Measurements from ENCODE around the gene RAET1G.
A peak's percentile ranks its signal among the peaks of the same experiment; 100 is the strongest.
"Not testable (repeated sequence)": the region's sequence is repeated elsewhere in the genome, so short reads cannot be mapped to it uniquely, and the experiment has no call there.

RAET1G gene

DNA sequence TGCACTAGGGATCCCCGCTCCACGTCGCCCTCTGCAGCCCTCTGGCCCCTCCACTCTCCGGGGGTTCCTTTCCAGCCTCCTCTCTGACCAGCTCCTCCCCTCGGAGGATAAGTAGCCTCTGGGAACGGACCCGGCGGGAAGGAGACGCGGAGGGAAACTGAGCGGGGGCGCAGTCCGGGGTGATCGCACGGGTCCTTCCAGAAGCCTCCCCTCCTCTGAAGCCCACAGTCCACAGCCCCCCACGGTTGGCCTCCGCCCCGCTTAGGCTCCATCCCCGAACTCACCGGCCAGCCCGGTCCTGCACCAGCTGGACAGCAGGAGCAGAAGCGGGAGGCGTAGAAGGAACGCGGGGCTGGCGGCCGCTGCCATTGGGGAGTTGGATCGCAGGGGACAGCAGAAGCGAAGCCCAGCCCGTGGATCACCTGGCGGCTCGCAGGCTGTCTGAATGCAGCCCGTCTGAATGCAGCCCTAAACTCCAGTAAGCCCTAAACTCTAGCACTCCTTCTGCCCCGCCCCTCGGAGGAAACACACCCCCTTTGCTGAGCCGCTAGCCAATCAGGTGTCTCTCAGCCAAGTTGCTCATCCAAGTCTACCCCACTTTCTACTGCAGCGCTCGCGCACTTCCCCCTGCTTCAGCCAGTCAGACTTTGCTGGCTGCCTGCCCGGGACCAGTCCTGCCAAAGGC is at the start of gene RAET1G:
RAET1G (minus strand) TSS at position 480 of the 685 bp plus-strand sequence; CDS start at position 369, 111 bp downstream.
- DNase-seq: peak; percentile 92

- no peak for DNase-seq
Observed at GRCh38 chr6:149969635-149970034, 46.7 kb upstream of the RAET1G start.

- DNase-seq: not testable (repeated sequence)
Observed at GRCh38 chr6:149968909-149969308, 46.0 kb upstream of the RAET1G start.

- DNase-seq: not testable (repeated sequence)
Observed at GRCh38 chr6:149967999-149968398, 45.1 kb upstream of the RAET1G start.

GRCh38 chr6:149967591-149967990 is 44.7 kb upstream of the RAET1G start:
- DNase-seq: no peak

DNA sequence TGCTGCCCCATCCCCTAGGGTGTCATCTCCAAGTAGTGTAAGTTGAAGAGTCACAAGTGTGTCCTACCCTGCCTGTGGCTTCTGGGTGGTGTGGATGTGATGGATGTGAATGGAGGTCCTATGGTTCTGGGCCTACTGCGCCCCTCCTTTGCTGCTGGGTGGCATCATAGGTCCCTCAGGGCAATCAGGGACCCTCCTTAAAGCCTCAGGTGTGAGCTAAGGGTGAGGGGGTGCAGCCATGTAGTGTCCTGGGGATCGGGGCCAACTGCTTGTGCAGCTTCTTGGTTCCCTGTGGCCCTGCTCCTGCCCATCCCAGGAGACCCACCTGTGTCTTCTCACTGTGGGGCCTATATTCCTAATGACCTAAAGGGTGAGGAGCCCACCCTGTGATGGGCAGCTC is 43.4 kb upstream of the RAET1G start:
- not testable (repeated sequence) for DNase-seq

GRCh38 chr6:149965194-149966020 is 42.5 kb upstream of the RAET1G start:
- DNase-seq: no peak

- DNase-seq: no peak
Observed at GRCh38 chr6:149964308-149965193, 41.6 kb upstream of the RAET1G start.

DNA sequence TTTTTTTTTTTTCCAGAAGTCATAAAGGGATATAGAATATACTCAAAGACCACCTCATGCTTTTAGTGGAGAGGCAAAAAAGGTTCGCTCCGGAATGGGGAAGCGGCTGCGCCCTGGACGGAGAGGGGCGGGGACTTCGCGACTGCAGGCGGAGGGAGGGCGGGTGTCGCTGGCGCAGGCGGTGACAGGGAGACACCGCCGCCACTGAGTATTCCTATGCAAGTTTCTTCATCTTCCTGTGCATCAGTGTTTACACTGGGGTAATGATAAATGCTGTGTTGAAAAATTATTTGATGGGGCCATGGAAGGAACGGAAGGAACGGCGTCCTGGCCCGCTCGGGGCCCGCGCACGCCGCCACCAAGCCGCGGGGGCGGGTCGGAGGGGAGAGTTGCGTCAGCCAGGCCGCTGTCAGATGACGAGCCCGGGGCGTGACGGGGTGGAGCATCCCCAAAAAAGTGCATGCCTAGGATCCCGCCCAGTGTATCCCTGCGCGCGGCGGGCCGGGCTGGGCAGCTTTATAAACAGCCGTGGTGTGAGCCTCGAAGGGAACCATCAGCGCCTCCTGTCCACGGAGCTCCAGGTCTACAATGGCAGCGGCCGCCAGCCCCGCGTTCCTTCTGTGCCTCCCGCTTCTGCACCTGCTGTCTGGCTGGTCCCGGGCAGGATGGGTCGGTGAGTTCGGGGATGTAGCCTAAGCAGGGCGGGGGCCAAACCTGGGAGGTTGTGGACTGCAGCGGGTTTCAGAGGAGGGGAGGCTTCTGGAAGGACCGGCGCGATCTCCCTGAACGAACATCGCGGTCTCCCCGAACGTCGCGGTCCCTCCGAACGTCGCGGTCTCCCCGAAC is 40.8 kb upstream of the RAET1G start, which contains the start of gene ULBP1:
ULBP1 (plus strand) TSS at position 482 of the 846 bp plus-strand sequence; CDS start at position 589, 107 bp downstream.
- DNase-seq: peak; percentile 76

GRCh38 chr6:149963212-149963461 is 40.2 kb upstream of the RAET1G start:
- DNase-seq: peak; percentile 45

- no peak for DNase-seq
Observed at GRCh38 chr6:149962461-149963211, 39.7 kb upstream of the RAET1G start.

DNA sequence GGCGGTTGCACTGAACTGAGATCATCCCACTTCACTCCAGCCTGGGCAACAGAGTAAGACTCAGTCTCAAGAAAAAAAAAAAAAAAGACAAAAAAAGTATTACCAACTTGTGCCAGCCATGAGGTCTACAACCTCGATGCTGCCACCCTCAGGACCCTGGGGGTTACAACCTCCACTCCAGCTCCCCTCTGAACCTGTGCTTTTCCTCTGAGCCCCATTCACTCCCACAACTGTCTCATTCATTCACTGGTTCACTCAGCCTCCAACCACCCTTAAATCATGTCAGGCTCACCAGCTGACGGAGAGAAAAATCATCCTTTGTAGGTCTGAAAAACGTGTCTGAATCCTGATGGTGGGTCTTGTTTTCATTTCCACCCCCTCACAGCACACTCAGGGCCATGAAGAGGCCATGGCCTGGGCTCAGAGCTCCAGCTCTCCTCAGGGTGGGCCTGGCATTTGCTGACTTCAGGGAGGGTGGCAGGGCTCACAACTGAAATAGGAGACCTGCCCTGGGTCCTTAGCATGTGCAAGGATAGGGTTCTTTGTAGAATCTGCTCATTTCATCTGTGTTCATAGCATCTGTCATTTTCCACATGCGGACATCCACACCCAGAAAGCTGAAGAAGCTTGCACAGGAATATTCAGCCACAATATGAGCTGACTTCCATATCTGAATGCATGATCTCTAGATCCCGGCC is 39.0 kb upstream of the RAET1G start:
- peak; percentile 45 for DNase-seq

DNA sequence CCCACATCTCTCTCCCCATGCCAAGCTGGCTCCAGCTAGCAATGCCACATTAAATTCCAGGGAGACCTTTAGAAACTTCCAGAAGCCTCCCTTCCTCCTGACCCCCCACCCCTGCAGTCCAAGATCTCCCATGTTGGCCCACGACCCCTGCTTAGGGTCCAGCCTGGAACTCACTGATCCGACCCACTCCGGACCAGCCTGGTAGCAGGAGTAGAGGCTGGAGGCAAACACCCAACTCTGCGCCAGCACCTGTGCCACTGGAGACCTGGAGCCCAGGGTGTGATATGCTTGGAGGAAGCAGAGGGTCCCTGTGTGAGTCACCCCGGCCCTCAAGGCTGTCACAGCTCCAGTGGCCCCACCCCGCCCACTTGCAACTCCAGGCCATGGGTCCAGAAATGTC is 37.6 kb upstream of the RAET1G start:
- DNase-seq: no peak

DNA sequence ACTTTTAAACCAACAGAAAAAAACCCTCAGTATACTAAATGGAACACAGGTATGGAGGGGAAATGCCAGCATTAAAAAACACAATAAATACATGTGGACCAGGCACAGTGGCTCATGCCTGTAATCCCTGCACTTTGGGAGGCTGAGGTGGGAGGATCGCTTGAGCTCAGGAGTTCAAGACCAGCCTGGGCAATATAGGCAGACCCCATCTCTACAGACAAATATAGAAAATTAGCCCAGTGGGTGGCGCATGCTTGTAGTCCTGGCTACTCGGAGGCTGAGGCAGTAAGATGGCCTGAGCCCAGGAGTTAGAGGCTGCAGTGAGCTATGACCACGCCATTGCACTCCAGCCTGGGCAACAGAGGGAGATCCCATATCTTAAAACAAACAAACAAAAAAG is 36.9 kb upstream of the RAET1G start:
- not testable (repeated sequence) for DNase-seq

DNA sequence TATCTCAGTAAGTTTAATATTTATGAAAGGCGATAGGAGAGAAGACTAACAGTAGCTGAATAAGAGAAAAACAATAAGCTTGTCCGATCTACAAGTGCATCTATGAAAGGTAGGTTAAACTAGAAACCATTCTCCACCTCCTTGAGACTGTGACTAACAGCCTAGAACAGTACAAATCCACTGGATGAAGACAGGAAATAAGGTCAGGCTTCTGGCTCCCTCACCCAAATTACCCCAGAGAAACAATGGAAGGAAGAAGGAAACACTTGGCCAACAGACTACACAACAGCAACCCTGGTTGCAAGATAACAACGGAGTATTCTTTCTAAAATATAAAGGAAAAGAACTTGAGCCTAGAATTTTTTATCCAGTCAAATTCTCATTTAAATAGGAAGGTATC is 35.2 kb upstream of the RAET1G start:
- not testable (repeated sequence) for DNase-seq

- not testable (repeated sequence) for DNase-seq
Observed at GRCh38 chr6:149955654-149956317, 32.9 kb upstream of the RAET1G start.

DNA sequence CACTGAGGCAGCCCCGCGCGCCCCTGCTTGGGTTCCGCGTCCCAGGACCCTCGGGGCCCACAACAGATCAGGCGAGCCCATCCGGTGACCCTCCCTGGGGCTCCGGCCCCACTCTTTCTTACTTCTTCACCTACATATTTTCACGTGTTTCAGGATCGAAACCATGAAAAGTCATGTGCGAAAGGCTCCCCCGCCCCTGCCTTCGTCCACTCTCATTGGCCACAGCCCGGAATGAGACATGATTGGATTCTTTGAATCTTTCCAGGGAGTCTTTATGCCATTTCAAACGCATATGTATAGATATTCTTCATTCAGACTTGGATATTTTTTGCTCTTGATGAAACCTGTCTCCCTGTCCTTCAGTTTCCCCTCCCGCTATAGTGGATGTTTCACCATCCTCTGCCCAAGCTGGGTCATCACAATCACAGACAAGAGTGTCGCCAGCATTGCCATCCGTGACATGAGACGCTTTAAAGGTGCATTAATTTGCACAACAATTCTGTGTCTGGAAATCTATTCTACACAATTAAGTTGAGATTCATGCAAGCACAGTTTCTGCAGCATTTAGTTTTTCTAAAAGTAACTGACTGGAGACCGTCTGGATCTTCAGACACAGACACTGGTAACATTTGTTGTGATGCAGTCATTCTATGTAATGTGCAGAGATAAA is 32.2 kb upstream of the RAET1G start:
- DNase-seq: not testable (repeated sequence)

DNA sequence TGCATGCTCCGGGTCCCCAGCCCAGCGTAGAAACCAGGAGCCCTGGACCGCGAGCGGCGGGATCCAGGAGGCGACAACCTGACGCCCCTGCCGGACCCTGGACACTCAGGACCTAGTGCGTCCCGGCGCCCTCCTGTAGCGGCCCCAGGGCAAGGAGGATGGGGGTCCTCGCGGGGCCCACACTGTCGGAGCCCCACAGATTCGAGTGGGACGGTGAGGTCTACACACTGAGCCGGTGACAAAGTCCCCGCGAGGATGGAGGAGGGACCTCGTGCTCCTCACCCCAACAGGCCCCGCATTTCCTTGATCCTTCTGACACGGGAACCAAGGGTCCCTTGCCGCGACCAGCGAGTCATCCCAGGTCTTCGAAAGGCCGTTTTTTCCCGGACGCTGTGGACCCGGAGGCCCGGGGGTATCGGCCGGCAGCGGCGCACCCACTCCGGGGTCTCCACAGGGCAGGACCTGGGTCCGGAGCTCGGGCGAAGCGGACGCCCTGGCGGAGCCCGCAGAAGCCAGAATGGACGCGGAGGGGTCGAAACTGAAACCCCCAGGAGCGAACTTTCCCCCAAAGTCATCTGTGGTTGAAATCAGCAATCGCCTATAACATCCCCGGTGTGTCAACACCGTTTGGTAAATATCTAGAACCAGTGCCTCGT is 31.5 kb upstream of the RAET1G start:
- not testable (repeated sequence) for DNase-seq

GRCh38 chr6:149953934-149954327 is 31.0 kb upstream of the RAET1G start:
- not testable (repeated sequence) for DNase-seq
